ENCODE measurements around the gene CAMKMT. TPM values are rescaled to one million over a fixed set of nuclear protein-coding genes. Genes with fewer than 3 reads are reported as not detected.

Gene CAMKMT
- total and polyA plus RNA-seq, 10 donors = 4.1 to 26.1 (median 11.0) TPM

GRCh38 chr2:44456946-44457345 lies 95.2 kb downstream of the CAMKMT start:
- no peaks in the 10 kb centered on the region for H3K27me3 ChIP-seq (replicated peaks in 1 of 7)
- intact Hi-C loops (cut with DNase I; ENCODE audit: low total_unique reads) = no loop called here
- no peaks in the 10 kb centered on the region for H3K9me3 ChIP-seq
- H3K36me3 ChIP-seq = no peaks in the 10 kb centered on the region
- no peaks in the 10 kb centered on the region for H3K4me1 ChIP-seq
- no peak overlapping the region for H3K27ac ChIP-seq
- H3K4me3 ChIP-seq = no peak overlapping the region
- no peak for DNase-seq
- no peak for TF ChIP-seq CTCF (IDR thresholded peaks at IDR 0.05 in 8 of 11, conservative IDR thresholded peaks at IDR 0.05 in 3 of 11)
- TF ChIP-seq POLR2A (IDR thresholded peaks at IDR 0.05) = no peak
- no peak for TF ChIP-seq POLR2AphosphoS5 (IDR thresholded peaks at IDR 0.05)

DNA sequence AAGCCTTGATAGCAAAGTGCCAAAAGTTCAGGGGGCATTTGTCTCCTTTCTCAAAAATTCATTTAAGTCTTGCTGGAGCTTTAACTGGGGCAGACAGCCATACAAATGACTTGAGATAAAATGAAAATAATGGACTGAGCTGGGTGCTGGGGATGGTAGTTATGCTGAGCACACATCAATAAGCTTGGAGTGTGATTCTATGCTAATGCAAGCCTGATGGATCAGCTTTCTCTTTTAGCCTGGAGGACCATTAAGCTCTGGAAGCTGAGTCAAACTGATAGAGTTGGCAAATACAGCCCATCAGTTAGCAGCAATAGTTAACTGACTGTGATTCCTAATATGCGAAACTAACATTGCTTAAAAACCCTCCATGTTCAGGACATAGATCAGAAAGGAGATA lies 98.0 kb downstream of the CAMKMT start:
- intact Hi-C loops (cut with DNase I; ENCODE audit: low total_unique reads) = no loop called here
- H3K36me3 ChIP-seq = no peaks in the 10 kb centered on the region
- WGBS, 5 donors = 89 to 95% (median 93%) methylated on average over 1 of the region's 1 CpG
- no peak for TF ChIP-seq CTCF (IDR thresholded peaks at IDR 0.05 in 8 of 11, conservative IDR thresholded peaks at IDR 0.05 in 3 of 11)
- no peak for TF ChIP-seq POLR2A (IDR thresholded peaks at IDR 0.05)
- no peak overlapping the region for H3K4me3 ChIP-seq
- H3K4me1 ChIP-seq = no peaks in the 10 kb centered on the region
- no peaks in the 10 kb centered on the region for H3K27me3 ChIP-seq (replicated peaks in 1 of 7)
- DNase-seq = no peak
- peaks cover 0 to 20% (median 17%) of the 10 kb centered on the region in 8 donors for H3K9me3 ChIP-seq
- H3K27ac ChIP-seq = no peak overlapping the region

GRCh38 chr2:44462934-44463849 lies 101.4 kb downstream of the CAMKMT start:
- Histone ChIP-seq H3K27ac (no peak overlapping the region), H3K27me3 (replicated peaks in 1 of 7) (no peaks in the 10 kb centered on the region), H3K4me1 (no peaks in the 10 kb centered on the region), H3K4me3 (no peak overlapping the region), H3K36me3 (no peaks in the 10 kb centered on the region), H3K9me3 (peaks cover 0 to 43% (median 26%) of the 10 kb centered on the region in 8 donors)
- TF ChIP-seq POLR2AphosphoS5 (IDR thresholded peaks at IDR 0.05) = no peak
- TF ChIP-seq POLR2A (IDR thresholded peaks at IDR 0.05) = no peak
- TF ChIP-seq CTCF (IDR thresholded peaks at IDR 0.05 in 8 of 11, conservative IDR thresholded peaks at IDR 0.05 in 3 of 11) = no peak
- intact Hi-C loops (cut with DNase I; ENCODE audit: low total_unique reads) = no loop called here
- DNase-seq = no peak
- 89 to 97% (median 96%) methylated on average over 3 of the region's 3 CpGs for WGBS, 5 donors

GRCh38 chr2:44464437-44464836 lies 102.7 kb downstream of the CAMKMT start:
- Histone ChIP-seq H3K9me3 (peaks cover 0 to 43% (median 26%) of the 10 kb centered on the region in 8 donors), H3K27ac (no peak overlapping the region), H3K36me3 (no peaks in the 10 kb centered on the region), H3K4me1 (no peaks in the 10 kb centered on the region), H3K27me3 (replicated peaks in 1 of 7) (no peaks in the 10 kb centered on the region), H3K4me3 (no peak overlapping the region)
- WGBS, 5 donors = 89 to 98% (median 93%) methylated on average over 1 of the region's 1 CpG
- intact Hi-C loops (cut with DNase I; ENCODE audit: low total_unique reads) = no loop called here
- no peak for TF ChIP-seq POLR2AphosphoS5 (IDR thresholded peaks at IDR 0.05)
- TF ChIP-seq CTCF (IDR thresholded peaks at IDR 0.05 in 8 of 11, conservative IDR thresholded peaks at IDR 0.05 in 3 of 11) = no peak
- no peak for TF ChIP-seq POLR2A (IDR thresholded peaks at IDR 0.05)
- DNase-seq = no peak

Data from spleen (tissue), 11 donors.